NCI-H2227 treated with DMSO at 0.1 percent for 48 hours (cell line): ENCODE data around the gene SEL1L2.

ENCODE experiments used
- DNase-seq: peaks from one replicate; lab custom pipeline; 2025; lab: John Stamatoyannopoulos, UW

The SEL1L2 gene

GRCh38 chr20:13863244-13863643 lies 127.2 kb downstream of the SEL1L2 start:
- no peak for DNase-seq

GRCh38 chr20:13862245-13862644 lies 128.2 kb downstream of the SEL1L2 start:
- DNase-seq: no peak

GRCh38 chr20:13858871-13859270 lies 131.5 kb downstream of the SEL1L2 start:
- no peak for DNase-seq

- no peak for DNase-seq
These were observed 132.0 kb downstream of the SEL1L2 start for GRCh38 chr20:13858439-13858838.

- DNase-seq: no peak
These were observed 132.5 kb downstream of the SEL1L2 start for GRCh38 chr20:13857961-13858360.

GRCh38 chr20:13857304-13857703 lies 133.1 kb downstream of the SEL1L2 start:
- no peak for DNase-seq

GRCh38 chr20:13856354-13856753 lies 134.1 kb downstream of the SEL1L2 start:
- DNase-seq: peak; percentile 7

GRCh38 chr20:13855613-13856012 lies 134.8 kb downstream of the SEL1L2 start:
- DNase-seq: no peak

GRCh38 chr20:13852306-13852705 lies 138.1 kb downstream of the SEL1L2 start:
- DNase-seq: no peak

GRCh38 chr20:13851279-13851678 lies 139.1 kb downstream of the SEL1L2 start:
- DNase-seq: no peak

GRCh38 chr20:13844296-13844695 lies 146.1 kb downstream of the SEL1L2 start:
- DNase-seq: no peak

- DNase-seq: no peak
These were observed 149.2 kb downstream of the SEL1L2 start for GRCh38 chr20:13841206-13841605.

GRCh38 chr20:13840093-13840465 lies 150.3 kb downstream of the SEL1L2 start:
- no peak for DNase-seq

GRCh38 chr20:13839421-13840092 lies 150.9 kb downstream of the SEL1L2 start:
- no peak for DNase-seq

GRCh38 chr20:13838664-13839063 lies 151.8 kb downstream of the SEL1L2 start:
- DNase-seq: no peak

GRCh38 chr20:13831476-13831875 lies 158.9 kb downstream of the SEL1L2 start:
- DNase-seq: no peak

- DNase-seq: no peak
These were observed 164.9 kb downstream of the SEL1L2 start for GRCh38 chr20:13825465-13825864.

GRCh38 chr20:13824459-13824858 lies 166.0 kb downstream of the SEL1L2 start:
- DNase-seq: no peak

GRCh38 chr20:13822459-13822858 lies 168.0 kb downstream of the SEL1L2 start:
- DNase-seq: peak; percentile 40

- no peak for DNase-seq
These were observed 168.5 kb downstream of the SEL1L2 start for GRCh38 chr20:13821876-13822275.

GRCh38 chr20:13819885-13820645 lies 170.3 kb downstream of the SEL1L2 start:
- peak; percentile 61 for DNase-seq

- no peak for DNase-seq
These were observed 173.1 kb downstream of the SEL1L2 start for GRCh38 chr20:13817342-13817741.

- no peak for DNase-seq
These were observed 173.7 kb downstream of the SEL1L2 start for GRCh38 chr20:13816757-13817156.

GRCh38 chr20:13814672-13815071 lies 175.7 kb downstream of the SEL1L2 start:
- DNase-seq: no peak
